ENCODE data around the gene USF3.

GRCh38 chr3:113607219-113607596 is 89.2 kb downstream of the USF3 start:
- no peak for TF ChIP-seq POLR2A (IDR thresholded peaks at IDR 0.05; ENCODE audit: low read depth, low read length)
- TF ChIP-seq POLR2AphosphoS5 (IDR thresholded peaks at IDR 0.05; ENCODE audit: low read depth, low read length): no peak
- no peak for TF ChIP-seq TAF1 (IDR thresholded peaks at IDR 0.05; ENCODE audit: borderline replicate concordance, low read depth, low read length)

Measured in GM12892 (cell line).